Measurements from ENCODE around the gene UROC1.

UROC1 gene

GRCh38 chr3:126481808-126482502 lies 35.6 kb downstream of the UROC1 start:
- DNase-seq (ENCODE audit: low read depth in 3 of 3, low spot score in 1 of 3): no peak

DNA sequence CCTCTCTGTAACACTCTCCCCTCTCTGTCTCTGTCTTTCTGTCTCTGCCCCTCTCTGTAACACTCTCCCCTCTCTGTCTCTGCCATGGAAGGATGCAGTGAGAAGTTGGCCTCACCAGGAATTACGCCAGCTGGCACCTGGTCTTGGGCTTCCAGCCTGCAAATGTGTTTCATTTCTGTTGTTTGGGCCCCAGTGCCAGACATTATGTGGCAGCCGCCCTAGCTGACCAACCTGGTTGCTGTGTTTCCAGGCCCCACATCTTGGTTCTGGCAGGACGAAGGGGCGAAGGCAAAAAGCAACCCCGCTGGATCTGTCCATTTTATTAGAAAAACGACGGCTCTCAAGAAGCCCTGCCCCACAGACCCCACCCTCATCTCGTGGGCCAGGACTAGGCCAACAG lies 36.7 kb downstream of the UROC1 start:
- DNase-seq (ENCODE audit: low read depth in 3 of 3, low spot score in 1 of 3): no peak

- no peak for DNase-seq (ENCODE audit: low read depth in 3 of 3, low spot score in 1 of 3)
Observed at GRCh38 chr3:126480206-126480605, 37.4 kb downstream of the UROC1 start.

GRCh38 chr3:126479642-126480041 lies 37.9 kb downstream of the UROC1 start:
- DNase-seq (ENCODE audit: low read depth in 3 of 3, low spot score in 1 of 3): no peak

DNA sequence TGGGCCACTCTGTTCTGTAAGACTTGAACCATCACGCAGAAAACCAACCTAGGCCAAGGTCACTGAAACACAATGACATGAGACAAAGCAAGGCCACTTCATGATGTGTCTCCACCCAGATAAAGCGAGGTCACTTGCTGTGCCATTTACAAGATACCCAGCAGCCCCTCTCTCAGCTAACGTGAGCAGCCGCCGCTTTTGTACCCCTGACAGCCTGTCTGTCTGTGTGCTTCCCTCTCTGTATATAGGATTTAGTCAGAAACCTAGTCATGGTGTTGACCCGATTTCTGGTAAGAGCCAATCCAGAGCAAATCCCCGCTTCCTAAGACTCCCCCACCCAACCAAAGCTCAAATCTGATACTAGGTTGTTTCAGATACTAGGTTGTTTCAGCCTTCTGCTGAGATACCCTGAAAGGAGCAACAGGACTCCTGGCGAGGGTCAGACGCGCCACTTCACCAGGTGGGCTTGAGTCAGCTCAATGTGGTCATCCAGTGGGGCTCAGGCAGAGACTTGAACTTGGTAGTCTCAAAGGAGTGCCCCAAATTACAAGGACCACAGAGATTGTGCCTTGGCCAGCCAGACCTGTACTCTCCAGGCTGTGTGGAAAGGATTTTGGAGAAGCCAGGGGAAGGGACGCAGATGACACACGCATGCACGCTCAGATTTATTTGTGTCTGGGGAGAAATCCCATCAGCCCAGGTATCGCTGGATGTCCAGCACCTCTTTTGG lies 38.8 kb downstream of the UROC1 start:
- DNase-seq (ENCODE audit: low read depth in 3 of 3, low spot score in 1 of 3): no peak

DNA sequence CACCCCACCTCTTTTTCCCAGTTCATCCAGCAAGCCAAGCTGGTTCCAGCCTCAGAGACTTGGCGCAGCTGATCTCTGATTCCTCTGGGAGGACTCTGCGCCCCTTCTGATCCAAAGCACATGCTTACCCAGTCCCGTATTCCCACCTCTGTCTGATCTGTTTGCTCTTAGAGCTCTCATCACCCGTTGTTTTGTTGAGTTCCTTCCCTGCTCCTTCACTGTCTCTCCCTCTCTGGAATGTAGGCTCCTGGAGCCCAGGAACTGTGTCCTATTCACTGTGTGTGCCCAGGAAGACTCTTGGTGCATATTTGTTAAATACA lies 40.6 kb downstream of the UROC1 start:
- DNase-seq (ENCODE audit: low read depth in 3 of 3, low spot score in 1 of 3): no peak

- DNase-seq (ENCODE audit: low read depth in 3 of 3, low spot score in 1 of 3): no peak
Observed at GRCh38 chr3:126476166-126477060, 41.2 kb downstream of the UROC1 start.

DNA sequence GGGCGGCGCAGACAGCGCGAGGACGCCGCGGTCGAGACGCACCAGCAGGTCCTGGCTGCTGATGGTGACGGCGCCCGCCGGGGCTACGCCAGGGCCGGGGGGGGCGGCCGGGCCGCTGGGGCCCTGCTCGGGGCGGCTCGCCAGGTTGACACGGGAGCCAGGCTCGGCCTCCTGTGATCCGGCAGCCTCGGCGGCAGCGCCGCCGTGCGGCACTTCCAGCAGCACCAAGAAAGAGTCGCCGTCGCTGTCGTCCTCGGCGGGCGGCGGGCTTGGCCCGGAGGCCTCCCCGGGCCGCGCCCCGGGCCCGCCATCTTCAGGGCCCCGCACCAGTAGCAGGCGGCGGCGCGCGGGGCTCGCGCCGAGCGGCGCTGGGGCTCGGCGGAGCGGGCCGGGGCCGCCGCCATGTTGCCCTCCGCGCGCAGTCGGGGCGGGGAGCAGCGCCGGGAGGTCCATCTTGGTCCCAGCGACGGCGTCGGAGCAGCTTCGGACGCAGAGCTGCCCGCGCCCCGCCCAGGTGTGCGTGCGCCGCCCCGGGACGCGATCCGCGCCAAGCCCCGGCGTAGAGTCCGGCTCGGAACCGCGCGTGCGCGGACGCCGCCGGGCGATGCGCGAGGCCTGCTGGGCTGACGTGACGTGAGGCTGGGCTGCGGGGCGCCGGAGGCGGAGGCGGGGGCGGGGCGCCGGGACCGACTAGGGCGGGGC lies 42.0 kb downstream of the UROC1 start, which contains the start of gene ZXDC:
Gene ZXDC, minus strand, starts transcription at position 479 of the 702 bp plus-strand sequence. Its CDS starts 26 bp downstream, at position 453.
- peak; percentile 85 to 90 (median 90) for DNase-seq (ENCODE audit: low read depth in 3 of 3, low spot score in 1 of 3)

- peak in 1 of 3 donors; percentile 18 for DNase-seq (ENCODE audit: low read depth in 3 of 3, low spot score in 1 of 3)
Observed at GRCh38 chr3:126474498-126475412, 42.8 kb downstream of the UROC1 start.

- no peak for DNase-seq (ENCODE audit: low read depth in 3 of 3, low spot score in 1 of 3)
Observed at GRCh38 chr3:126473292-126474168, 44.0 kb downstream of the UROC1 start.

- no peak for DNase-seq (ENCODE audit: low read depth in 3 of 3, low spot score in 1 of 3)
Observed at GRCh38 chr3:126472277-126473006, 45.1 kb downstream of the UROC1 start.

GRCh38 chr3:126469479-126469878 lies 48.1 kb downstream of the UROC1 start:
- DNase-seq (ENCODE audit: low read depth in 3 of 3, low spot score in 1 of 3): no peak

DNA sequence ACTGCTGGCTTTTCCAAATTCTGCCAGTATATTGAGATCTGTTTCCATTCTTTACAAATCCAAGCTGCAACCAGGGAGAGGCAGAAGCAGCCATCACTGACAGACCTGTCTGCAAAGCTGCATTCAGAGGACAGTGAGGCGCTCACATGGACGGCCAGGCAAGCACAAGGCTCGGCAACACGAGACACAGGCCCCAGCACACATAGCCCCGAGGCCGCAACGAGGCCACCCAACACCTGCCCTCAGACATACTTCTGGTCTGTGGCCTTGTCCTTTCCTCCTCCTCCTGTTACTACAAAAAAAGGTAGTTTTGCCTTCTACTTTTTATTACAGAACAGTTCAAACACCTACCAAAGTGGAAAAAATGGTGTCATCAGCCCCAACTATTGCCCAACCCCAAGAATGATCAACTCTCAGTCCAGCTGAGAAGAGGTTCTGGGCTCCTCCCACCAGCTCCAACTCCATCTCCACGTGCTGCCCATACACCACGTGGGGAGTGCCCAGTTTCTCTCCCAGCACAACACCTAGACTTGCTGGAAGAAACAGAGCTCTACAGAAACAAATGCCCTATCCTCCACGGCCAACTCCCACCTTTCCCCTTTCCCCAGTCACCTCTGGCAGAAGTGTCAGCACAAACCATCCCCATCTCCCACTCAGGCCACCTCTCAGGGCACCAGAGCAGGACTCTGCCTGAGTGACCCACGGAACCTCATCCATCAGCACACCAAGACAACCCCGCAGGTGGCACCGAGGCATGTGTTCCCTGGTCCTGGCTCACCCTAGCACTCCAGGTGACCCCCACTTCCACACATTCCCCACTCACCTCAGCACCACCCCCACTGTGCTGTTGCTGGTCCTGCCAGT lies 49.3 kb downstream of the UROC1 start:
- DNase-seq (ENCODE audit: low read depth in 3 of 3, low spot score in 1 of 3): no peak

- DNase-seq (ENCODE audit: low read depth in 3 of 3, low spot score in 1 of 3): no peak
Observed at GRCh38 chr3:126467611-126467955, 50.0 kb downstream of the UROC1 start.

DNA sequence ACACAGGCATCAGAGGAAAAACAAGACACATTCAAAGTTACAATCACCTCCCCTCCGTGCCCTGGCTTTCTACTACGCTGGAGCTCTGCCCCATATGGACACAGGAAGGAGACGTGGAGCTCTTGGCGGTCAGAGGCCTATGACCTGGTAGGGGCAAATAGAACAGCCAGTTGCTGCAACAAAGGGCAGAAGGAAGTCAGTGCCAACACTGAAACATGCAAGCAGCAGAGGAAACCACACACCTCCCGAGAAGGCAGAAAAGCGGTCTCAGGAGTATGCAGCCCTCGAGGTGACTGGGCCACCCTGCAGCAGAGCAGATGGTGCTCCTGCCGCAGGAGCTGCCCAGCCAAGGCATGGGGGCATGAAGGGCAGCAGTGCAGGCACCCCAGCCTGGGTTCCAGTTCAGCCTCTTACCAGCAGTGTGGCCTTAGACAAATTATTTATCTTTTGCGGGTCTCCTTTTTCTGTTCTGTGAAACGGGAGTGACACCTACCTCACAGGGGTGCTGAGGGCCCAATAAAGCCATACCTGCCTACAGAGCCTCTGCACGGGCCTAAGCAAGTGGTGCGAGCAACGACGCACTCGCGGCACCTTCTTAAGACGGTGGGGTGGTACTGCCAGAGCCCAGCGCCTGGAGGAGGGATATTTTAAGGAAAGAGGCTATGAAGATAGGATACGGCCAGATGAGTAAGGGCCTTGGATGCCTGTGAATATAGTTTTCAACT lies 50.5 kb downstream of the UROC1 start:
- DNase-seq (ENCODE audit: low read depth in 3 of 3, low spot score in 1 of 3): no peak

GRCh38 chr3:126465928-126466544 lies 51.5 kb downstream of the UROC1 start:
- DNase-seq (ENCODE audit: low read depth in 3 of 3, low spot score in 1 of 3): no peak
